ENCODE results near the gene TRHDE. TPM values are rescaled to one million over a fixed set of nuclear protein-coding genes. Genes with fewer than 3 reads are reported as not detected.

TRHDE gene
- total and polyA plus RNA-seq, 2 donors (not counting 3 experiments of a cell fraction or from before 2014, with no cell fraction given), result not detected

DNA sequence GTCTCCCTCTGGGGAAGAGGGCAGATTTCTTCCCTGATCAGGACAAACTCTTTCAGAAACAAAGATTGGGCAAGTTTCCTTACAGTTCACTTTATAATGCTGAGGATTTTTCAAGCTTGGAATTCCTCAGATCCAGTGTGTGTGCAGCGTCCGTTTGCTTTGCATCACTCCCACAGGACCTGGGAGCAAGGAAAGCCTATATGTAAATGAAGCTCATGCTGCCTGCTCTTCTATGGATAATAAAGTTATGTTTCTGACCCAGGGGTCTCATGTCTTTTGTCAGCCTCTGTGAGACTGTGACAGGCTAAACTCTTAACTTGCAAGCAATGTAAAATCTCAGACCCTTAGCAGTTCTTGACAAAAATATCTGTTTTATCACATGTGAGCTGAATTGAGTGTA lies 41.6 kb downstream of the TRHDE start:
- Histone ChIP-seq H2AFZ (ENCODE audit: low read depth, low read length) (no peak overlapping the region), H3K4me2 (ENCODE audit: insufficient read depth, low read length) (no peak overlapping the region), H3K79me2 (ENCODE audit: control insufficient read depth, insufficient read depth, low read length) (no peaks in the 10 kb centered on the region), H3K4me3 (replicated peaks in 1 of 3; ENCODE audit: insufficient read depth in 1 of 3, low read depth in 1 of 3, low read length in 3 of 3) (no peak overlapping the region), H3K36me3 (ENCODE audit: control insufficient read depth in 2 of 2, extremely low read depth in 1 of 2, insufficient read depth in 2 of 2, low read length in 2 of 2) (no peaks in the 10 kb centered on the region), H4K20me1 (replicated peaks; ENCODE audit: control insufficient read depth, extremely low read depth, insufficient read depth, low read length) (no peaks in the 10 kb centered on the region), H3K4me1 (ENCODE audit: control insufficient read depth, extremely low read depth, insufficient read depth, low read length) (no peaks in the 10 kb centered on the region), H3K27ac (ENCODE audit: insufficient read depth, low read depth, low read length) (no peak overlapping the region), H3K9me3 (replicated peaks; ENCODE audit: control insufficient read depth, insufficient read depth, low read length) (peaks cover 3% of the 10 kb centered on the region), H3K27me3 (ENCODE audit: control insufficient read depth in 2 of 2, insufficient read depth in 2 of 2, low read length in 2 of 2) (no peaks in the 10 kb centered on the region), H3K9ac (replicated peaks; ENCODE audit: extremely low read depth, insufficient read depth, low read length) (no peak overlapping the region), H3K9me1 (replicated peaks; ENCODE audit: control insufficient read depth, extremely low read depth, insufficient read depth, low read length) (no peaks in the 10 kb centered on the region)
- POLR2A ChIA-PET, result no interaction called here
- CTCF ChIA-PET, result no interaction called here
- no TSS peak for BruUV-seq (replicated peaks)
- TF ChIP-seq JUN (IDR thresholded peaks at IDR 0.05; ENCODE audit: borderline replicate concordance, insufficient read depth, insufficient read length, low read depth) (no peak), MAX (IDR thresholded peaks at IDR 0.05; ENCODE audit: insufficient read depth, insufficient read length) (no peak), POLR2A (IDR thresholded peaks at IDR 0.05; ENCODE audit: low read depth, low read length) (no peak)
- TF ChIP-seq, protein P1, sequence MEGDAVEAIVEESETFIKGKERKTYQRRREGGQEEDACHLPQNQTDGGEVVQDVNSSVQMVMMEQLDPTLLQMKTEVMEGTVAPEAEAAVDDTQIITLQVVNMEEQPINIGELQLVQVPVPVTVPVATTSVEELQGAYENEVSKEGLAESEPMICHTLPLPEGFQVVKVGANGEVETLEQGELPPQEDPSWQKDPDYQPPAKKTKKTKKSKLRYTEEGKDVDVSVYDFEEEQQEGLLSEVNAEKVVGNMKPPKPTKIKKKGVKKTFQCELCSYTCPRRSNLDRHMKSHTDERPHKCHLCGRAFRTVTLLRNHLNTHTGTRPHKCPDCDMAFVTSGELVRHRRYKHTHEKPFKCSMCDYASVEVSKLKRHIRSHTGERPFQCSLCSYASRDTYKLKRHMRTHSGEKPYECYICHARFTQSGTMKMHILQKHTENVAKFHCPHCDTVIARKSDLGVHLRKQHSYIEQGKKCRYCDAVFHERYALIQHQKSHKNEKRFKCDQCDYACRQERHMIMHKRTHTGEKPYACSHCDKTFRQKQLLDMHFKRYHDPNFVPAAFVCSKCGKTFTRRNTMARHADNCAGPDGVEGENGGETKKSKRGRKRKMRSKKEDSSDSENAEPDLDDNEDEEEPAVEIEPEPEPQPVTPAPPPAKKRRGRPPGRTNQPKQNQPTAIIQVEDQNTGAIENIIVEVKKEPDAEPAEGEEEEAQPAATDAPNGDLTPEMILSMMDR (IDR thresholded peaks at IDR 0.05; ENCODE audit: extremely low read depth in 1 of 2, insufficient read depth in 1 of 2, low read depth in 1 of 2, low read length in 2 of 2), result no peak
- no peak for DNase-seq (ENCODE audit: low read depth, low spot score)
- intact Hi-C loops (cut with micrococcal nuclease), result no loop called here
- no peak for FAIRE-seq
- dilution Hi-C loops (cut with MboI; ENCODE audit: extremely low pct_ligation_motif_present, low sequenced_read_pairs), result no loop called here

DNA sequence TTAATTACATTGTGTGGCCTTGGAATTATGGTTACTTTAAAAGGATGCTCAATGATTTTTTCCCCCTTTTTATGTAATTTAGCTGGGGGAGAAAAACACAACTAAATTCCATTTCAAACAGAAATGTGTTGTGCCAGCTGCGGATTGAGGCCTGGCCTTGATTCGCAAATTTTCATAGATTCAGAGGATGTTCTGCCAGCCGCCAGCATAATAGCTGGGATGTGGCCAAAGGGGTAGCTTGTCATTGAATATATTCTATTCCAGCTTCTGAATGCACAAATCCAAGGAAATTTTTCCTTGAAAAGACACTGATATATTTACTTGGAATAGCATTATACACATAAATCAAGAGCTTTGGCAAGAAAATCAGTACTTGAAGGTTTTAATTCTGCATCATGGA lies 43.7 kb downstream of the TRHDE start:
- ChIA-PET POLR2A (no interaction called here), CTCF (no interaction called here)
- H3K9ac ChIP-seq (replicated peaks; ENCODE audit: extremely low read depth, insufficient read depth, low read length), result no peak overlapping the region
- FAIRE-seq, result no peak
- peaks cover 3% of the 10 kb centered on the region for H3K9me3 ChIP-seq (replicated peaks; ENCODE audit: control insufficient read depth, insufficient read depth, low read length)
- no peaks in the 10 kb centered on the region for H3K79me2 ChIP-seq (ENCODE audit: control insufficient read depth, insufficient read depth, low read length)
- dilution Hi-C loops (cut with MboI; ENCODE audit: extremely low pct_ligation_motif_present, low sequenced_read_pairs) (no loop called here), intact Hi-C loops (cut with micrococcal nuclease) (no loop called here)
- no peaks in the 10 kb centered on the region for H4K20me1 ChIP-seq (replicated peaks; ENCODE audit: control insufficient read depth, extremely low read depth, insufficient read depth, low read length)
- no peaks in the 10 kb centered on the region for H3K9me1 ChIP-seq (replicated peaks; ENCODE audit: control insufficient read depth, extremely low read depth, insufficient read depth, low read length)
- H2AFZ ChIP-seq (ENCODE audit: low read depth, low read length), result no peak overlapping the region
- H3K4me1 ChIP-seq (ENCODE audit: control insufficient read depth, extremely low read depth, insufficient read depth, low read length), result no peaks in the 10 kb centered on the region
- H3K36me3 ChIP-seq (ENCODE audit: control insufficient read depth in 2 of 2, extremely low read depth in 1 of 2, insufficient read depth in 2 of 2, low read length in 2 of 2), result no peaks in the 10 kb centered on the region
- H3K4me3 ChIP-seq (replicated peaks in 1 of 3; ENCODE audit: insufficient read depth in 1 of 3, low read depth in 1 of 3, low read length in 3 of 3), result no peak overlapping the region
- no peak for TF ChIP-seq POLR2AphosphoS5 (IDR thresholded peaks at IDR 0.05; ENCODE audit: insufficient read depth, low read depth, low read length)
- TF ChIP-seq, protein P1 (IDR thresholded peaks at IDR 0.05; ENCODE audit: extremely low read depth in 1 of 2, insufficient read depth in 1 of 2, low read depth in 1 of 2, low read length in 2 of 2), result no peak
- no peak for TF ChIP-seq JUN (IDR thresholded peaks at IDR 0.05; ENCODE audit: borderline replicate concordance, insufficient read depth, insufficient read length, low read depth)
- no peak for TF ChIP-seq MYC (IDR thresholded peaks at IDR 0.05; ENCODE audit: low read depth, low read length)
- no peak for TF ChIP-seq POLR2A (IDR thresholded peaks at IDR 0.05; ENCODE audit: low read depth, low read length)
- TF ChIP-seq FOS (IDR thresholded peaks at IDR 0.05; ENCODE audit: borderline replicate concordance, insufficient read depth, low read length), result no peak
- TF ChIP-seq EZH2 (IDR thresholded peaks at IDR 0.05; ENCODE audit: borderline replicate concordance, low read depth, low read length, severe bottlenecking), result no peak
- no peak for TF ChIP-seq GATA2 (IDR thresholded peaks at IDR 0.05; ENCODE audit: insufficient read depth, insufficient read length, low read depth, low read length)
- no peak overlapping the region for H3K27ac ChIP-seq (ENCODE audit: insufficient read depth, low read depth, low read length)
- BruUV-seq (replicated peaks), result no TSS peak
- no peak overlapping the region for H3K4me2 ChIP-seq (ENCODE audit: insufficient read depth, low read length)
- DNase-seq (ENCODE audit: low read depth, low spot score), result no peak
- H3K27me3 ChIP-seq (ENCODE audit: control insufficient read depth in 2 of 2, insufficient read depth in 2 of 2, low read length in 2 of 2), result no peaks in the 10 kb centered on the region
